Stomach (tissue), 4 donors: ENCODE results near the gene SPOCK3.

ENCODE experiments used
- EP300 ChIP-seq: sonication (generic); formaldehyde crosslinking; IDR thresholded peaks from one replicate; pipeline ENCODE4 v1.6.1; 2017; ENCODE audit warnings: antibody characterized with exemption
- POLR2A ChIP-seq, 4 donors: fragments of 450-650 bp; IDR thresholded peaks; one replicate each; pipeline ENCODE4 v1.6.1; 2016; ENCODE audit warnings: antibody characterized with exemption in 4 of 4, control low read depth in 2 of 4, mild to moderate bottlenecking in 1 of 4, moderate library complexity in 1 of 4
- POLR2AphosphoS5 ChIP-seq, 3 donors: sonication (generic); formaldehyde crosslinking; IDR thresholded peaks; one replicate each; pipeline ENCODE4 v1.6.1; 2016; ENCODE audit warnings: antibody characterized with exemption in 3 of 3
- TF ChIP-seq, protein P1 (sequence below), 7 experiments: fragments of 450-650 bp in 4 of 7; fragments of 200-600 bp in 3 of 7; sonication (generic) in 3 of 7; IDR thresholded peaks; one replicate each; pipeline ENCODE4 v1.5.1; 2016 to 2019; ENCODE audit warnings: antibody characterized with exemption in 7 of 7, control low read depth in 2 of 7, mild to moderate bottlenecking in 1 of 7

GRCh38 chr4:166763018-166763417 lies 471.3 kb downstream of the SPOCK3 start:
- TF ChIP-seq POLR2A (IDR thresholded peaks at IDR 0.05) (no peak), POLR2AphosphoS5 (IDR thresholded peaks at IDR 0.05) (no peak), EP300 (no peak)
- TF ChIP-seq, protein P1, sequence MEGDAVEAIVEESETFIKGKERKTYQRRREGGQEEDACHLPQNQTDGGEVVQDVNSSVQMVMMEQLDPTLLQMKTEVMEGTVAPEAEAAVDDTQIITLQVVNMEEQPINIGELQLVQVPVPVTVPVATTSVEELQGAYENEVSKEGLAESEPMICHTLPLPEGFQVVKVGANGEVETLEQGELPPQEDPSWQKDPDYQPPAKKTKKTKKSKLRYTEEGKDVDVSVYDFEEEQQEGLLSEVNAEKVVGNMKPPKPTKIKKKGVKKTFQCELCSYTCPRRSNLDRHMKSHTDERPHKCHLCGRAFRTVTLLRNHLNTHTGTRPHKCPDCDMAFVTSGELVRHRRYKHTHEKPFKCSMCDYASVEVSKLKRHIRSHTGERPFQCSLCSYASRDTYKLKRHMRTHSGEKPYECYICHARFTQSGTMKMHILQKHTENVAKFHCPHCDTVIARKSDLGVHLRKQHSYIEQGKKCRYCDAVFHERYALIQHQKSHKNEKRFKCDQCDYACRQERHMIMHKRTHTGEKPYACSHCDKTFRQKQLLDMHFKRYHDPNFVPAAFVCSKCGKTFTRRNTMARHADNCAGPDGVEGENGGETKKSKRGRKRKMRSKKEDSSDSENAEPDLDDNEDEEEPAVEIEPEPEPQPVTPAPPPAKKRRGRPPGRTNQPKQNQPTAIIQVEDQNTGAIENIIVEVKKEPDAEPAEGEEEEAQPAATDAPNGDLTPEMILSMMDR (IDR thresholded peaks at IDR 0.05) = no peak
